Erythroblast (primary cell): Measurements from ENCODE around the gene NDUFA5.

ENCODE experiments used
- GATA1 ChIP-seq: IDR thresholded peaks from 2 replicates; pipeline ENCODE4 v1.6.1; 2011; ENCODE audit warnings: low read depth, mild to moderate bottlenecking, control low read depth, low read length, moderate library complexity
- POLR2A ChIP-seq: IDR thresholded peaks from 2 replicates; pipeline ENCODE4 v1.6.1; 2011; ENCODE audit warnings: mild to moderate bottlenecking, low read length

DNA sequence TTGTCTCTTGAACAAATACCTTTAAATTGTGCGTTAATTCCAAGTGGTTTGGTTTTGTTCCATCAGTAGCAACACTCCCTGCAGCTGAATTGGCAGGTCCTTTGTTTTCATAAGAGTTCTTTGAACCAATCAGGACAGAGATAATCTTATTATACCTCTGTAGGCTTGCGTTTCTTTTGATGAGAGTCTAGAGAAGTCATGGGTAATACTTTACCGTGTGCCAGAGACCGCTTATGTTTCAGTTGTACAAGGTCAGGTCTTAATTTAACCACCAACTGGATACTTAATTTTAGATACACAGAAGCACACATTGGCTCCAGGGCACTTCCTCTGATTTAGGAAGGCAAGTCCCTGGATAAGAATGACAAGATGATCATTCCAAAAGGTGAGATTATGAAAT is 43.9 kb upstream of the NDUFA5 start, which contains the start of gene ASB15:
- no peak for TF ChIP-seq POLR2A
- no peak for TF ChIP-seq GATA1
